Lower lobe of right lung (tissue), 2 donors: Measurements from ENCODE around the gene MRPS33. TPM values are rescaled to one million over a fixed set of nuclear protein-coding genes. Genes with fewer than 3 reads are reported as not detected.

ENCODE experiments used
- ATAC-seq, 2 donors: fragments of 200-7000 bp; cut with Tn5 transposase; one replicate each; pipeline ENCODE4 v1.9.1; 2020 to 2022; ENCODE audit warnings: mild to moderate bottlenecking in 2 of 2, moderate library complexity in 2 of 2
- DNase-seq: peaks from one replicate; pipeline ENCODE4 v3.0.0-alpha.2; 2020
- H3K27ac ChIP-seq: fragments of 200-600 bp; one replicate; pipeline ENCODE4 v1.8.0; 2022
- H3K27me3 ChIP-seq: fragments of 200-600 bp; one replicate; pipeline ENCODE4 v1.8.0; 2022; ENCODE audit warnings: low read depth
- H3K36me3 ChIP-seq: fragments of 200-600 bp; one replicate; pipeline ENCODE4 v1.8.0; 2022; ENCODE audit warnings: mild to moderate bottlenecking
- H3K4me1 ChIP-seq: fragments of 200-600 bp; one replicate; pipeline ENCODE4 v1.8.0; 2022
- H3K4me3 ChIP-seq: fragments of 200-600 bp; one replicate; pipeline ENCODE4 v1.8.0; 2022; ENCODE audit warnings: mild to moderate bottlenecking
- H3K9me3 ChIP-seq: fragments of 200-600 bp; one replicate; pipeline ENCODE4 v1.8.0; 2022
- intact Hi-C: fragments of 100-400 bp; cut with DNase I; formaldehyde crosslinking; loops from one replicate; pipeline ENCODE4 v1.11.0; 2022
- total RNA-seq: library from RNA; stranded (reverse); fragmentation: NEBNext Ultra II Directional; extraction: Animal tissue kit (Norgen Biotek cat#: 25700); gene quantifications from one replicate; pipeline ENCODE4 v1.2.1, GENCODE V29; 2021
- TF ChIP-seq, protein P1 (sequence below): fragments of 200-600 bp; IDR thresholded peaks from one replicate; pipeline ENCODE4 v1.8.0; 2022; ENCODE audit warnings: antibody characterized with exemption, mild to moderate bottlenecking
- donor health status: DM: no; HTN: yes; CAD: no; lungs with severe emphysema.

Gene MRPS33
- total RNA-seq, 1 donor from 2014 or later: 34.6 TPM

- no peak for DNase-seq
- intact Hi-C loops: no loop called here
- Histone ChIP-seq H3K27ac (no peak overlapping the region), H3K4me3 (no peak overlapping the region), H3K9me3 (no peaks in the 10 kb centered on the region), H3K36me3 (no peaks in the 10 kb centered on the region), H3K4me1 (no peaks in the 10 kb centered on the region), H3K27me3 (no peaks in the 10 kb centered on the region)
- ATAC-seq: no peak
- TF ChIP-seq, protein P1, sequence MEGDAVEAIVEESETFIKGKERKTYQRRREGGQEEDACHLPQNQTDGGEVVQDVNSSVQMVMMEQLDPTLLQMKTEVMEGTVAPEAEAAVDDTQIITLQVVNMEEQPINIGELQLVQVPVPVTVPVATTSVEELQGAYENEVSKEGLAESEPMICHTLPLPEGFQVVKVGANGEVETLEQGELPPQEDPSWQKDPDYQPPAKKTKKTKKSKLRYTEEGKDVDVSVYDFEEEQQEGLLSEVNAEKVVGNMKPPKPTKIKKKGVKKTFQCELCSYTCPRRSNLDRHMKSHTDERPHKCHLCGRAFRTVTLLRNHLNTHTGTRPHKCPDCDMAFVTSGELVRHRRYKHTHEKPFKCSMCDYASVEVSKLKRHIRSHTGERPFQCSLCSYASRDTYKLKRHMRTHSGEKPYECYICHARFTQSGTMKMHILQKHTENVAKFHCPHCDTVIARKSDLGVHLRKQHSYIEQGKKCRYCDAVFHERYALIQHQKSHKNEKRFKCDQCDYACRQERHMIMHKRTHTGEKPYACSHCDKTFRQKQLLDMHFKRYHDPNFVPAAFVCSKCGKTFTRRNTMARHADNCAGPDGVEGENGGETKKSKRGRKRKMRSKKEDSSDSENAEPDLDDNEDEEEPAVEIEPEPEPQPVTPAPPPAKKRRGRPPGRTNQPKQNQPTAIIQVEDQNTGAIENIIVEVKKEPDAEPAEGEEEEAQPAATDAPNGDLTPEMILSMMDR: no peak
Measured at GRCh38 chr7:140977741-140978140, 37.0 kb downstream of the MRPS33 start.

DNA sequence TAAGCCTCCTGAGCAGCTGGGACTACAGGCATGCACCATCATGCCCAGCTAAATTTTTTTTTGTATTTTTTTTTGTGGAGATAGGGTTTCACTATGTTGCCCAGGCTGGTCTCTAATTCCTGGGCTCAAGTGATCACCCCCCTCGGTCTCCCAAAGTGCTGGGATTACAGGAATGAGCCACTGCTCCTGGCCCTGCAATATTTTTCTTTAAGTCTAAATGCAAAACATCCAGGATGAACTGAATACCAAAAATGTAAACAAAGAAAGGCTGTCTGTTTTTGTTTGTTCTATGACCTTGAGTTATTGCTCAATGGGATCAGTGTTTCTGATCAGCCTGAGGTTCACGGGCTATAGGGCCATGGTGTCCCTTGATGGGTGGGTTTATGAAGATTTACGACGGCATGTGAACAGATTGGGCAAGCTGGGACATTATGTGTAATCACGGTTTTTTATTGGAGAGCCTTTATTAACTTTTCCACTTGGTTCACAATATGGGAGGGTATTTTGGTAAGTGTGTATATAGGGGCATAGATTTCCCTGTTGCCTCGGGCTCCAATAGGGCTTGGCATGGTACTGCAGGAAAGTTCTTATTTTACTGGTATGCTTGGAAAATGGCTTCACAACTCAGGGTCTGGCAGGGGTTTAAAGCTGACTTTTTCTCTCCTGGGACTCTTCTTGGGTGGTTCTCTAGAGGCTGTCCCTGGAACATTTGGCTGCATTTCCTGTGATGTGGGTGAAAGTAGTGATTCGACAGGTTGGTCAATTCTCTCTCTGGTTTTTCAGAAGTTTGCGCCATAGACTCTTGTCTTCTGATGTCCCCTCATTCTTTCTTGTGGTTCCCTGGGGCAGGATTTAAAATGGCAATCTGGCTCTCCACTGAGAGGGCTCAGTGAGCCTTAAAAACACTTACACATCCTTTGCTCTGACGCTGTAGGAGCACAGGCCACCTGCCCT is 41.6 kb downstream of the MRPS33 start:
- no peaks in the 10 kb centered on the region for H3K4me1 ChIP-seq
- H3K4me3 ChIP-seq: no peak overlapping the region
- ATAC-seq (no peak), DNase-seq (no peak)
- no peaks in the 10 kb centered on the region for H3K9me3 ChIP-seq
- no peak overlapping the region for H3K27ac ChIP-seq
- no peaks in the 10 kb centered on the region for H3K27me3 ChIP-seq
- intact Hi-C loops: no loop called here
- no peaks in the 10 kb centered on the region for H3K36me3 ChIP-seq
- TF ChIP-seq, protein P1: no peak

- ATAC-seq: no peak
- intact Hi-C loops: no loop called here
Measured at GRCh38 chr7:140972344-140972743, 42.4 kb downstream of the MRPS33 start.

DNA sequence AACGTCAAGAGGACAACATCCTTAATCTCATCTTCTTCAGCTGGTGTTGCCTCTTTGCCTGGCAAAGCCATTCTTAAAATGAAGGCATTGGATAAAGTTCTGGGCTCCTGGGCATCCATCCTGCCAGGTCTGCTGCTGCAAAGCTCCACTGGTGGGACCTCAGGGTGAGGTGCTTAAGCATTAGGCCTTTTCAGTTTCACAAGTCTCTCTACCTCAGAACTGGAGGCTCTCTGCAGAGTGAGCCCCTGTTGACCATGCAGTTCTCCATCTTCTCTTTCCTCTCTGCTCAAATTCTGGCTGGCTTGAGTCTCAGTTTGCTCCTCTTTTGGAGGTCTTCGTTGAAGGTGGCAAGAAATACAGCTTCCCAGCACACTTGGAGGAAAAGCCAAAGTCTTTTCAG is 47.3 kb downstream of the MRPS33 start:
- DNase-seq (no peak), ATAC-seq (no peak)
- H3K4me1 ChIP-seq: no peaks in the 10 kb centered on the region
- intact Hi-C loops: no loop called here
- H3K9me3 ChIP-seq: no peaks in the 10 kb centered on the region
- no peaks in the 10 kb centered on the region for H3K27me3 ChIP-seq
- H3K27ac ChIP-seq: no peak overlapping the region
- TF ChIP-seq, protein P1: no peak
- no peaks in the 10 kb centered on the region for H3K36me3 ChIP-seq
- no peak overlapping the region for H3K4me3 ChIP-seq

More at GRCh38 chr7:140972344-140972743, 42.4 kb downstream of the MRPS33 start:
- H3K9me3 ChIP-seq: no peaks in the 10 kb centered on the region
- H3K27ac ChIP-seq: no peak overlapping the region
- H3K27me3 ChIP-seq: no peaks in the 10 kb centered on the region
- H3K4me3 ChIP-seq: no peak overlapping the region
- H3K4me1 ChIP-seq: no peaks in the 10 kb centered on the region
- DNase-seq: no peak
- TF ChIP-seq, protein P1: no peak
- H3K36me3 ChIP-seq: no peaks in the 10 kb centered on the region

- H3K27me3 ChIP-seq: no peaks in the 10 kb centered on the region
- TF ChIP-seq, protein P1: no peak
- no peak overlapping the region for H3K27ac ChIP-seq
- DNase-seq (no peak), ATAC-seq (no peak)
- H3K4me1 ChIP-seq: no peaks in the 10 kb centered on the region
- no peak overlapping the region for H3K4me3 ChIP-seq
- intact Hi-C loops: no loop called here
- H3K36me3 ChIP-seq: no peaks in the 10 kb centered on the region
- no peaks in the 10 kb centered on the region for H3K9me3 ChIP-seq
Measured at GRCh38 chr7:140966561-140967233, 48.1 kb downstream of the MRPS33 start.
